GM18505 (cell line): ENCODE results near the gene RAB40B.

Experiments used
- ATAC-seq: cut with Tn5 transposase; IDR thresholded peaks from one replicate; pipeline ENCODE4 v1.9.1; 2021; ENCODE audit not compliant: unreplicated experiment
- POLR2A ChIP-seq: IDR thresholded peaks from 4 replicates; pipeline ENCODE4 v1.6.1; 2011; ENCODE audit warnings: borderline replicate concordance; ENCODE audit not compliant: insufficient read depth, insufficient read length; ENCODE audit errors: extremely low read depth

Gene RAB40B

GRCh38 chr17:82614095-82614631 lies 84.3 kb downstream of the RAB40B start:
- no peak for ATAC-seq
- no peak for TF ChIP-seq POLR2A

DNA sequence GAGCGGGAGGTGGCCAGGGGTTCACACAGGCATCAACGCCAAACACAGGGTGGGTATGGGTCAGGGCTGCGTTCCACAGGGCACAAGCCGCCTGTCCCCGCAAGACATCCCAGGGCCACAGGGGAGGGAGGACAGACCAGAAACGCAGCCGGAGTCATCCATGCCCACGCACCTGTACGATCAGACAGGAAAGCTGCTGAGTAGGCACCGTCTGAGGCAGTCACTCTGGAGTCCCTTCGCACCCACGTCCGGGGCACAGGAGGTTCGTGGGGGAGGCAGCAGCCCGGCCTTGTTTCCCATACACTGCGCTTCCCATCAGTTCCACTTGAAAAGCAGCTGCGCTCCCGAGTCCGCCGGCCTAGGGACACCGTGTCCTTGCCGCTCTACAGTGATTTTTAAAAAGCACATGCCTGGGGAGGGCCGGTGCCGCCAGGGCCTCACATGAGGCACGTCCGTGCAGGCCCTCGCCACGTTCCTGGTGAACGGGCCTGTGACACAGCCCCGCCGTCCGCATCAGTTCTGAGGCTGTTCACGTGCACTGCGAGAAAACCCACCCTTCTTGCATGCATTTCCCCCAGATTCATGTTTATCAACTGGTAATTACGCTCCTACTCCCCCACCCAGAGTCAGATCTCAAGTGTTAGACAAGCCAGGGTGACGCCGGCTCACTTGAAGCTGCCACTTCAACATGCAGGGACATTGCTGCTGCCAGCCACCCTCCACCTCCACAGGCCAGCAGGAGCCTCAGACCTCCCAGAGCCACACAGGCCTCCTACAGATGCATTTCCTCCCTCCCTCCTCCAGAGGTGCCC lies 85.0 kb downstream of the RAB40B start:
- TF ChIP-seq POLR2A = peak; percentile 15
- ATAC-seq = no peak

GRCh38 chr17:82611140-82612058 lies 87.1 kb downstream of the RAB40B start:
- no peak for ATAC-seq
- TF ChIP-seq POLR2A = no peak

DNA sequence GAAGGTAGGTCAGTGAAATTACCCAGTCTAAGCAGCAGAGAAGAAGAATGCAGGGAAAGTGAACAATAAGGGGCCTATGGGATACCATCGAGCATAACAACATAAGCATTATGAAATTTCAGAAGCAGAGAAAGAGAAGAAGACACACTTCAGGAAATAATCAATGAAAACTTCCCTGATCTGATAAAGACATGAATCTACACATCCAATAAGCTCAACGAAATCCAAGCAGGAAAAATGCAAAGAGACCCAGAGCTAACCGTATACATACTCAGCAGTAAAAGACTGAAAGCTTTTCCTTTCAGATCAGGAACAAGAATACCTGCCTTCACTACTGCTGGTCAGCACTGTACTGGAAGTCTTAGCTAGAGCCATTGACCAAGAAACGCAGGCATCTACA lies 88.8 kb downstream of the RAB40B start:
- no peak for ATAC-seq
- TF ChIP-seq POLR2A = no peak

GRCh38 chr17:82608816-82609215 lies 89.7 kb downstream of the RAB40B start:
- no peak for TF ChIP-seq POLR2A
- no peak for ATAC-seq

- ATAC-seq = no peak
Observed at GRCh38 chr17:82605939-82606600, 92.4 kb downstream of the RAB40B start.

More at GRCh38 chr17:82605939-82606600, 92.4 kb downstream of the RAB40B start:
- no peak for TF ChIP-seq POLR2A
